ENCODE measurements around the gene SPECC1L.

DNA sequence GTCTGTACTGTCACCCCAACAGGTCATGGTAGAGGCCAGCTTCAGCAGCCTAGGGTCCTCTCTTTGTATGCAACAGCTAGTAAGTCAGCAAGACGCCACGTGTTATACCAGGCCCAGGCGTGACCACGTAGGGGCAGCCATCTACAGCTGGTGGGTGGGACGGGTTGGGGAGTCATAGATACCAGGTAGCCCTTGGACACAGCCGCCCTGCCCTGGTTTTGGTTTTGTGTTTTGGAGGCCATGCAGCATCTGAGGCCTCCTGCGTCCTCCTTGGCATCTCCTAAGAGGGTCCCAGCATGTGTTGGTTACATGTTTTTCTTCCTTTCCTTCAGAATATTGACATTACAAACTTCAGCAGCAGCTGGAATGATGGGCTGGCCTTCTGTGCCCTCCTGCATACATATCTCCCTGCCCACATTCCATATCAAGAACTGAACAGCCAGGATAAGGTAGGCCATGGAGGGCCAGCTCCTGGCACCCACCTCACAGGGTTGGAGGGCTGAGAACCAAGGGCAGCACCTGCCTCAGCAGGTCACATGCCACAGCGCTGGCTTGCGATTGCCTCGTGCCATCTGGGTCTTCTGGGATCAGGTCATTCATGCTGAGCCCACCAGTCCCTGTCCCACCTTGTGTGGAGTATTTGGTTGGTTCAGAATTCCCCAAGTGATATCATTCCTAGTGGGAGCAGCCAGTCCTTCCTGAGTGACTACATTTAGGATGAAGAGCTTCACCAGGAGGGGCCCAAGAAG lies 140.8 kb downstream of the SPECC1L start:
- TF ChIP-seq EZH2 (IDR thresholded peaks at IDR 0.05) (no peak), POLR2AphosphoS5 (IDR thresholded peaks at IDR 0.05; ENCODE audit: borderline replicate concordance, low read depth, low read length) (no peak)
